OCI-M1 (cell line): ENCODE measurements around the gene RTEL1.
"Not testable (repeated sequence)": the region's sequence is repeated elsewhere in the genome, so short reads cannot be mapped to it uniquely, and the experiment has no call there.

ENCODE experiments used
- DNase-seq: peaks from one replicate; lab custom pipeline; 2025; lab: John Stamatoyannopoulos, UW

RTEL1 gene

DNA sequence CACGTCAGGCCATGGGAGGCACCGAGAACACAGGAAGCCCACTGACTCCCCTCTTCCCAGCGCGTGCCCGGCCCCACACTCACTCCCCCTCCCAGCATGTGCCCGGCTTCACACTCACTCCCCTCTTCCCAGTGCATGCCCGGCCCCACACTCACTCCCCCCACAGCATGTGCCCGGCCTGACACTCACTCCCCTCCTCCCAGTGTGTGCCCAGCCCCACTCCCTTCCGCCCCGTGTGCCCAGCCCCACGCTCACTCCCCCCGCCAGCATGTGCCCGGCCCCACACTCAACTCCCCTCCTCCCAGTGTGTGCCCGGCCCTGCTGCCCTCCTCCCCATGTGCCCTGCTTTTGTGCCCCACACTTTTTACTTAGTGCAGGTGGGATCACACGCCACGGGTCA, 9.7 kb downstream of the RTEL1 start:
- DNase-seq = no peak

DNA sequence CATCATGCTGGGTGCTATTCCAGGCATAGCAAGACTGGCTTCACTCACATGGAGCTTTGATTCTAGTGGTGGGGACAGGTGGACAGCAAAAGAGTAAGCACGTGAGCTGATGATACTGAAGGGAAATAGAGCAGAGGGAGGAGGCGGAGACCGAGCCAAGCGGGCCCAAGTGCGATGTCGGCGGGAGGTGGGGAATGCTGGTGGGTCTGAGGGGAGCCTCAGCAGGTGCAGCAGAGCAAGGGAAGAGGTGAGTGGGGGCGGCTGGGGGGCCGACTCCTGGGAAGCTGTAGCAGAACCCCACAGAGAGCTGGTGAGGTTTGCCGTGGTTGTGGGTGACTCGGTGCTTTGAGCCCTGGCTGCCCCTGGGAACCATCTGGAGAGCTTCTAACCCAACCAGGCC, 10.2 kb downstream of the RTEL1 start:
- DNase-seq = no peak

DNA sequence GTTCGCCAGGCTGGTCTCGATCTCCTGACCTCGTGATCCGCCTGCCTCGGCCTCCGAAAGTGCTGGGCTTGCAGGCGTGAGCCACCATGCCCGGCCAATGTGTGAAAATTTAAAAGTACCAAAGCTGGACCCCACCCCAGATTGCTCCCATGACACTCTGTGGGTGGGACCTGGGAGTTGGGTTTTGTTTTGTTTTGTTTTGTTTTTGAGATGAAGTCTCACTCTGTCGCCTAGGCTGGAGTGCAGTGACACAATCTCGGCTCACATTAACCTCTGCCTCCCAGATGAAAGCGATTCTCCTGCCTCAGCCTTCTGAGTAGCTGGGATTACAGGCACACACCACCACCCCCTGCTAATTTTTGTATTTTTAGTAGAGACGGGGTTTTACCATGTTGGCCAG, 13.6 kb downstream of the RTEL1 start:
- not testable (repeated sequence) for DNase-seq

DNA sequence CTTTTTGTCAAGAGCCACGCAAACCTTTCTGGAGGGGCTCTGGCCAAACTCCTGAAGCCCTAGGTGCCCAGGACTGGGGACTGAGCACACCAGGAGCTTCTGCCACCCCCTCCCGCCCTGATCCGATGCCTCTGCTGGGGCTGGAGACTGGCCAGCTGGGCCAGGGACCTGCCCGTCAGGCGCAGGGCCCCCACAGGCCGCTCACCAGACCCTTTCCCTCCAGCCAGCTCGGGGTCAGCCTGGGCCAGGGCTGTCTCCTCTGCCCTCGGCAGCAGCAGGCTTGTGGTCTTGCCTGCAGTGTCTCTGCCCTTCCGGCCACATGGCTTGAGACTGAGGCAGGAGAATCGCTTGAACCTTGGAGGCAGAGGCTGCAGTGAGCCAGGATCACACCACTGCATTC, 14.6 kb downstream of the RTEL1 start:
- DNase-seq = no peak

DNA sequence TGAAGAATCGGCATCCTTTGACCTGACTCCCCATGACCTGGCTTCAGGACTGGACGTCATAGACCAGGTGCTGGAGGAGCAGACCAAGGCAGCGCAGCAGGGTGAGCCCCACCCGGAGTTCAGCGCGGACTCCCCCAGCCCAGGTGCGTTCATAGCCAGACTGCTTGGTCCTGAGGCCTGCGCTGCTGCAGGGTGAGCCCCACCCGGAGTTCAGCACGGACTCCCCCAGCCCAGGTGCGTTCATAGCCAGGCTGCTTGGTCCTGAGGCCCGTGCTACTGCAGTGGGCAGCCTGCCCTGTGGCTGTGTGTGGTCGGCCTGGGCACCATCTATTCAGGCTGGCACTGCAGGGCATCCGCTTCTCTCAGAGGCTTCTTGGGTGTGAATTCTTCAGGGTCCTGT, 15.8 kb downstream of the RTEL1 start:
- DNase-seq = no peak

DNA sequence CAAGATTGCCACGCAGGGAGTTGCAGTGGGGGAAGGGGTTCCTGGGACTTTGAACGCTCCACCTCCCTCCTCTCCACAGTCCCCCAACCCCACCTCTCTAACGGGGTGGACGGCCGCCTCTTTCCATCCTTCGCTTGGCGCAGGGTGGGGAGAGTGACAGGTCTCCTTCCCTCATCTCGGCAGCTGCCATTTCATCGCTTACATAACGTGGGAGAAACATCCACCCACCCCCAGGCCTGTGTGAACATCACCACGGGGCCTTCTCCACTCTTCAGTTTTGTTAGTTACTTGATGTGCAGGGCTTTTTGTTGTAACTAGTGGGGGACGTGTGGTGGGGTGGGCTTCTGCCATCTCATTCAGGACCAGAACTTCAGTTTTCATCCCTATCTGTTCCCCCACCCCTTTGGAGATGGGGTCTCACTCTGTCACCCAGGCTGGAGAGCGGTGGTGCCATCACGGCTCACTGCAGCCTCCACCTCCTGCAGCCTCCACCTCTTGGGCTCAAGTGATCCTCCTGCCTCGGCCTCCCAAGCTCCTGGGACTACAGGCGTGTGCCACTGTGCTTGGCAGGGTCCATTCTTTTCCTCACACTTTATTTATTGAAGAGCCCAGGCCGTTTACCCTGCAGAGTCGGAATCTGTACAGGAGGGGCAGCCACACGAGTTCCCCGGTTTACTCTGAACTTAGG, 17.7 kb downstream of the RTEL1 start:
- DNase-seq = no peak

DNA sequence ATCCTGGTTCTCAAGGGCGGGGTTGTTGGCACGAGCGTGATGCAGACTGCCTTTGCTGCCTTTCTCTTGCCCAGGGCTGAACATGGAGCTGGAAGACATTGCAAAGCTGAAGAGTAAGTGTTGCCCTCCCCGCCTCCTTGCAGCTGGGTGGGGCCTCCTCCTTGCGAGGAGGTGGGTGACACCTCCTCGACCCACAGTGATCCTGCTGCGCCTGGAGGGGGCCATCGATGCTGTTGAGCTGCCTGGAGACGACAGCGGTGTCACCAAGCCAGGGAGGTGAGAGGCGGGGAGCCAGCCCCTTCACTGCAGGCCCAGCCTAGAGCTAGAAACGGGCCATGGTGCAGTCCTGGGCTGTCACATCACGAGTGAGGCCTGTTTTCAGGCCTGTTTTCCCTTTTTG, 20.0 kb downstream of the RTEL1 start:
- no peak for DNase-seq

DNA sequence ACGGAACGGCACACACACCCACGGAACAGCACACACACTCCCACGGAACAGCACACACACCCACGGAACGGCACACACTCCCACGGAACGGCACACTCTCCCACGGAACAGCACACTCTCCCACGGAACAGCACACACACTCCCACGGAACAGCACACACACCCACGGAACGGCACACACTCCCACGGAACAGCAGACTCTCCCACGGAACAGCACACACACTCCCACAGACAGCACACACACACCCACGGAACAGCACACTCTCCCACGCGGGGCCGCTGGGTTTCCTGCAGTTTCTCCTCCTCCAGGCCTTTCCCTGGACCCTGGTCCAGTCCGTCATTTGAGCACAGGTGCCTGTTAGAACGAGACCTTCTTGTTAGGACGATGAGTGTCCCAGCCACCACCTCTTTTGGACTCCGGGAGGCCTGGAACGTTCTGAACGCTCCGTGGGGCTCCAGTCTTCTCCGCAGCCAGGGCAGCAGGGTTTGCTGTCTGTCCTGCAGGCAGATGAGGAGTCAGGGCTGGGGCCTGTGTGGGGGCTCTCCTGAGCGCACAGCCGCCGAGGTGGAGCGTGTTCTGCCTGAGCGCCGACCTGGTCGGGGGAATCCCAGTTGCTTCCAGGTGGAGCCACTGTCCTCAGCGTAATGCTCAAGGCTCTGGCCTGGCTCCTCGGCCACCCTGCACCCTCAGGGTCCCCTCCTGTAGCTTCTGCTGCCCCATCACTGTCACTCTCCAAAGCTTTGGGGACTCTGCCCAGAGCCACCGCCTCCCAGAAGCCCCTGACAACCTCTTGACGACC, 20.8 kb downstream of the RTEL1 start:
- no peak for DNase-seq

DNA sequence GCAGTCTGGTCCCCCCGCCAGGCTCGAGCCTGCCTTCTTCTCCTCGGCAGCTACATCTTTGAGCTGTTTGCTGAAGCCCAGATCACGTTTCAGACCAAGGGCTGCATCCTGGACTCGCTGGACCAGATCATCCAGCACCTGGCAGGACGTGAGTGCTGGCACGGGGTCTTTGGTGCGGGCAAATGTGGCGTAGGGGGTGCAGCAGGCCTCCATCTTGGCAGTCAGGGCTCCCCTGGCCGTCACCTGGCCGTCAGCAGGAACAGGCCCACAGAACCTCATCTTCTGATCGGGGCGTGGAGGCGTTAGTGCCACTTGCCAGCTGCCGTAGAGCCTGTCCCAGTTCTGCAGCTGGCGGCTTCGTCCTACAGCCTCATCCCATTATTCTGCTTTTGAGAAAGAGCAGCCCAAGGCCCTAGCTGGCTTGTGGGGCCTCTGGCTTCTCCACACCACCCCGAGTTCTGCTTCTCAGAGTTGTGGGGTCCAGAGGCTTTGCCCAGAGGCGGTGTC, 21.7 kb downstream of the RTEL1 start:
- DNase-seq = no peak

DNA sequence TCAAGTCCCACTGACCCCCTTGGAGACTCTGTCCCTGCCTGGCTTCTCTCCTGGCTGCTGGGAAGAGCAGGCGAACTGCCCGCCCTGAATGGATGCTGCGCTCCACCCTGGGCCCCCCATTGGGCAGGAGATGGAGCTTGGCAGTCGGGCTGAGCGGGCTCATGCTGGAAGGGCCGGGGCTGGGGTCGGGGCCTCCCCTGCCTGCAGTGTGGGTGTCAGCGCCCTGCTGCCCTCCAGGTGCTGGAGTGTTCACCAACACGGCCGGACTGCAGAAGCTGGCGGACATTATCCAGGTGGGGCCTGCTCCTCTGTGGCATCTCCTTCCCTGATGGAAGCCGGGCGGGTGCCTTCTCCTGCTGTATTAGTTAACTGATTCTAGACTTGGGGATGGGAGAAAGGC, 22.3 kb downstream of the RTEL1 start:
- no peak for DNase-seq

DNA sequence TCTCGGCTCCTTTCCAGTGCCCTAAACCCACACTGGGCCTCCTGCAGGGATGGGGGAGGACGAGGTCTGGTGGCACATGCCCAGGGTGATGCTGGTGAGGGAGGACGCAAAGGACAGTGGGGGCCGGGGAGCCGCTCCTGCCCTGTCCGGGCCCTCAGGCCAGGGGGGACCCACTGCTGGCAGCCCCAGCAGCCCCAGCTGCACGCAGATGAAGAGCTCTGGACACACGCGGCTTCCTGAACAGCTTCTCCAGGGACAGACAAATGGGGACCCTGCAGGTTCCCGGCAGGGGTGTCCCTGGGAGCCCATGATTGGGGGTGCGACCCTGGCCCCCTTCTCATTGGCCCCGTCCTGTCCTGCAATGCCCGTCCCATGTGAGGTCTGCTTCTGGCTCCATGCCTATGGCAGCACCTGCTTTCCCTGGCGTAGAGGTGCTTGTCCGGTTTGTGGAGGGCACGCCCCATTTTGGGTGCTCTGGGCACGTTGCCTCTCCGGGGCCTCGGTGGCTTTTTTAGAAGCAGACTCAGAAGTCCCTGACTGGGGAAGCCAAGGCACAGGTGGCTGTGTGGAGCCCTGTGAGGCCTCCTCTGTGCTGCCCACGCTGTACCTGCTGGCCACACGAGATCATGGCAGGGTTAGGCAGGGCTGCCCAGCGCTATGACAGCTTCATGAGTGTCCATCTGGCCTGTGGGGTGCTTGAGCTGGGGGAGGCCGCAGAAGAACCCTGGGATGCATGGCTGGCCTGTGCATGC, 22.9 kb downstream of the RTEL1 start:
- DNase-seq = no peak

DNA sequence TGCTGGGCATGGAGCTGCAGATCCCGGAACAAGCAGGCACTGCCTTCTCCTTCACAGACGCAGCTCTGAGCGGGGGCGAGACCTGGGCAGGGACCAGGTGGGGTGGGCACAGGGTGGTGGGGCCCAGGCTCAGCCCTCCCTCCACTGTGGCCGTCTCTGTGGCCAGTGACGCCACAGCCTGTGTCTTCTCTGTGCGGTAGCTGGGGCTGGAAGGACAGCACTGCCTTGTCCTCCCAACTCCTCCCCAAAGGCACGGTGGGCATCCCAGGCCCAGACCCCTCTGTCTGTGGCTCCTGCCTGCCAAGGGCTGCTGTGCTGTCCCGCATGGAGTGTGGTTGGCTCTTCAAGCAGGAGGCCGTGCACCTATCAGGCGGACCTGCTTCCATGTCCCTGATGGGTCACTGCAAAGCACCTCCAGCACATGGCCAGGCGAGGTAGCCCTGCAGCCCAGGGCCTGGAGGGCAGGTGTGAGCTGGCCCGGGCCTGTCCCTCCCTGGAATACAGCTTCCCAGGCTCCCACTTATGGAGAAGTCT, 23.6 kb downstream of the RTEL1 start:
- no peak for DNase-seq

DNA sequence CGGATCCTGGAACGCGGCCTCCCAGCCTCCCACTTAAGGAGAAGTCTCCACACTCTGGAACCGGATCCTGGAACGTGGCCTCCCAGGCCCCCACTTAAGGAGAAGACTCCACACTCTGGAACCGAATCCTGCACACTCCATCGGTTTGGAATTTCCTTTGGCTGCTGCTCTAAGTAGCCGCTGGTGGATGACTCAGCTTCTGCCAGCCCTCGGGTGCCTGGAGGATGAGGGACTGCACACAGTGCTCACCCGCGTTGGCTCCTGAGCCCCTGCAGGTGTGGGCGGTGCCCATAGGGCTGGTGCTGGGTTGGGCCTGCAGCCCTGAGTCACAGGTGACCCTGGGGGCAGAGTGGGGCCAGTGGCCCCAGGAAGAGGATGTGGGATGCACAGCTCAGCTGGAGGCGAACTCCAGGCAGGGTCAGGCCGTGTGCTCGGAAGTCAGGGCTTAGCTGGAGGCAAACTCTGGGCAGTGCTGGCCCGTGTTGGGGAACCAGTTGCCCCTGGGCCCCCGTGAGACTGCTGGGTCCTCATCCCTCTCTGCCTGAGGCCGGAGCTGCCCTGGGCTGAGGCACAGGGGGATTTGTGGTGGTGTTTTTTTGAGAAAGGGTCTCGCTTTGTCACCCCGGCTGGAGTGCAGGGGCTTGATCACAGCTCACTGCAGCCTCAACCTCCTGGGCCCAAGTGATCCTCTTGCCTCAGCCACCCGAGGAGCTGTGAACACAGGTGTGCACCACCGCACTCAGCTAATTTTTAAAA, 24.4 kb downstream of the RTEL1 start:
- DNase-seq = no peak

DNA sequence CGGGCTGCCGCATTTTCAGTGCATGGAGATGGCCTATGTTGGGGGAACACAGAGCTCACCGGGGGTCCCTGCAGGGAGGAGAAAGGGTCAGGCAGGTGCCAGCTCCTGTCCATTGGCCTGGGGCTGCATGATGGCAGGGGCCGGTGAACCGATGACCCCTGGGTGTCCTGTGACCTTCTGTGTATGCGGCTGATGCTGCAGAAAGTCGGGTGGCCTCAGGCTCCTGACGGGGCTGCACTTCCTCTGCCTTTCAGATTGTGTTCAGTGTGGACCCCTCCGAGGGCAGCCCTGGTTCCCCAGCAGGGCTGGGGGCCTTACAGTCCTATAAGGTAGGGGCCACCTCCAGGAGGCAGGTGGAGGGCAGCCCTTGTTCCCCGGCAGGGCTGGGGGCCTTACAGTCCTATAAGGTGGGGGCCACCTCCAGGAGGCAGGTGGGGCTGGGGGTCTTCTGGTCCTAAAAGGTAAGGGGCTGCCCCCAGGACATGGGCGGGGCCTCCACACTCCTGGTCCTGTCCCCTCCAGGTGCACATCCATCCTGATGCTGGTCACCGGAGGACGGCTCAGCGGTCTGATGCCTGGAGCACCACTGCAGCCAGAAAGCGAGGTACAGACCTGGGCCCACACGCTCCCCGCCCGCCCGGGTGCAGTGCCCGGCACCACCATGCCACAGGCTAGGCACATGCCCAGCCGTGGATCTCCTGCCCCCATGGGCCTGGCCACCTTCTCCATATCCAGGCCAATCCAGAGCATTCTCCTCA, 27.3 kb downstream of the RTEL1 start:
- no peak for DNase-seq

DNA sequence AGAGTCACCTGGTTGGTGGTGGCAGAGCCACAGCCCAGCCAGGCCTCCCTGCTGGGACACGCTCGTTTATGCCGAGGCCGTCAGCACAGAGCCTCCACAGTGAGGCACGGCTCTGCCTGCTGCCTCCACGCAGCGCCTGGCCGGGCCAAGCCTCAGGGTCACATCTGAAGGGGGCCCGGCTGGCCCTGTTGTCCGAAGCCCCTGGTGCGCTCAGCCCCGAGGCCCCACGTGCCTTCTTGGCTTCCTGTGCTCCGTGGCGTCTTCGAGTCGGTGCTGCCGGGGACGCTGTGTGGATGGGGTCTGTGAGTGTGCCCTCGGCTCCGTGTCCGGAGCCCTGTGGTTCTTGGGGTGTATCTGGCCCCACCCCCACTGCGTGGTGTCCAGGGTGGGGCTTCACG, 28.0 kb downstream of the RTEL1 start:
- DNase-seq = no peak

DNA sequence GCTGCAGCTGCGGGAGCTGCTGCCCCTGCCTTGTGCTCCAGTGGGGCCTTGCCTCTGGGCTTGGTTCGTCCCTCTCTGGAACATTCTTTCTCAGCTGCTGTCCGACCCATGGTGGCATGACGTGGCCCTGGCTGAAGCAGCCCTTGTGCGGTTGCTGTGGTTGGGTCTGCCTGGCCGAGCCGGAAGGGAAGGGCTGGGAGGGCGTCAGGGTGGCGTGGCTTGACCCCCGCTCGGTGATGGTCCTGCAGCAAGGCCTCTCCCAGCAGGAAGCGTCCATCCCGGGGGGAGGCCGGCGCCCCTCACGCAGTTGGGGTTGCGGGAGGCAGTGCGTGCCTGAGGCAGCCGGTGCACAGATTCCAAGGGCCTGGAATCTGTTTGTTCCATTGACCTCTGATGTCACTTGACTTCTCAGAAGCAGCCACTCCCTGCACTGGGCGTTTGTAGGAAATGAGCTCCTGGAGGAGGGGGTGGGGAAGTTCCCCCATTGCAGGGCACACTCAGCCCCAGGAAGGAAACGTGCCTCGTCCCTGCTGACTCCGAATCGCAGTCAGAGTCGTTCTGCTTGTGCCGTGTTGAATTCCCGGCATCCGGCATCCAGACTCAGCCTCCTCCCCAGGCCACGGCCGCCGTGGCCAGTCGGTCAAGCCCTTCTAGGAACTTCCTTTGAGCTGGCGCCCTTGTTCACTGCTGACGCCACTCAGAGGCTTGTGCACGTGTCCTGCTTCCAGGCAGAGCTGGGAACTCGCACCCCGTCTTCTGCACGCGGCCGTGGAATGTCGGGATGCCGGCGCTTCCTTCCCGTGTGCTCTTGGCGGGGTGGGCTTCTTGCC, 28.6 kb downstream of the RTEL1 start:
- DNase-seq = no peak

DNA sequence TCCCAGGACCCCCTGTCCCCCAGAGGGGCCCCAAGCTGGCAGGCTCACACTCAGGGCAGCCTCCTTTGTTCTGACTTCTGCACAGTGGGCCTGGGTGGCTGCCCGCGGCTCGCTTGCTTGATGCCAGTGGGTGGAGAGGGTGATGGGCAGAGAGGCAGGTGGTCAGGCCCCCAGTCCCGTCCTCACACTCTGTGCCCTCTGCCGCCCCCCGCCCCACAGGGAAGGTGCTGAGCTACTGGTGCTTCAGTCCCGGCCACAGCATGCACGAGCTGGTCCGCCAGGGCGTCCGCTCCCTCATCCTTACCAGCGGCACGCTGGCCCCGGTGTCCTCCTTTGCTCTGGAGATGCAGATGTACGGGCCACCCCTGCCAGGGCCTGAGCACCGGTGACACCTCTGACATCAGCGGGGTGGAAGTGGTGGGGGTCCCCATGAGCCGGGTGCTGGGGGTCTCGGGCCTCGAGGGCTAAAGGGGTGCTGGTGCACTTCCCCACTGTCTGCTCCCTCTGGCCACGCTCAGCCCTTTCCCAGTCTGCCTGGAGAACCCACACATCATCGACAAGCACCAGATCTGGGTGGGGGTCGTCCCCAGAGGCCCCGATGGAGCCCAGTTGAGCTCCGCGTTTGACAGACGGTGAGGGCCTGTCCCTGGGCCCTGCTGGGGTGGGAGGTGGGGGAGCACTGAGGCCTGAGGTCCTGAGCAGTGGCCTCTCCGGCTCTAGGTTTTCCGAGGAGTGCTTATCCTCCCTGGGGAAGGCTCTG, 29.5 kb downstream of the RTEL1 start:
- no peak for DNase-seq

DNA sequence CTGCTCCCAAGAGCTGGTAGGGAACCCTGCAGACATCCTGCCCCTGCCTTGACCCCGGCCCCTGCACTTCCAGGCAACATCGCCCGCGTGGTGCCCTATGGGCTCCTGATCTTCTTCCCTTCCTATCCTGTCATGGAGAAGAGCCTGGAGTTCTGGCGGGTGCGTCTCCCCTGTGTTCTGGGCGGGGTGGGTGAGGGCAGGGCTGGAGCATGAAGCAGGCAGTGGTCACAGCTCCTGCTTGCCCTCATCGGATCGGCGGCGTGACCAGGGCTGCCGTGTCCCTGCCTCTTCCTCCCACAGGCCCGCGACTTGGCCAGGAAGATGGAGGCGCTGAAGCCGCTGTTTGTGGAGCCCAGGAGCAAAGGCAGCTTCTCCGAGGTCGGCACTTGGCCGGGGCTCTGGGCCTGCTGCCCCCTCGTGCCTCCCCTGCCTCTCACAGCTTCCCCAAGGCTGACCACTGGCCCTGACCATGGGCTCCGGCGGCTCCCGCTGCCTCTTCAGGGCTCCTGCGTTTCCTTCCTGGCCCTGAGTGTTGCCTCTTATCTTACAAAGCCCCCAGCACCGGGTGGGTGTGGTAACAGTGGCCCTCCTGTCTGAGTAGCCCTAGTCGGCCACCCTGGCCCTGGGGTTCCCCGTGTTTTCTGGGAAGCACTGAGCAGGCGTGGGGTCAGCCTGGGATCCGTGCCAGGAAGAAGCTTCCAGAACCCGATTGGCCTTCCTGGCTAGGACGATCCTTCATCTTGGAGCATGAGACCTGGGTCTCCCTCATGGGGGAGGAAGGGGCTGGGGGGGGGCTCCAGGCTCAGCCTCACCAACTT, 30.3 kb downstream of the RTEL1 start:
- no peak for DNase-seq
